K562 (cell line): Measurements from ENCODE around the gene SPCS3. TPM values are rescaled to one million over a fixed set of nuclear protein-coding genes. Genes with fewer than 3 reads are reported as not detected.

Source experiments
- AFF1 ChIP-seq, 2 experiments: fragments of 450-650 bp; IDR thresholded peaks; 2 replicates each; pipeline ENCODE4 v1.6.1; 2018; ENCODE audit warnings: mild to moderate bottlenecking in 2 of 2, low read depth in 1 of 2; ENCODE audit not compliant: partially characterized antibody in 2 of 2
- FOXJ3 ChIP-seq: sonication (generic); formaldehyde crosslinking; IDR thresholded peaks from 2 replicates; pipeline ENCODE4 v1.4.0; 2020; ENCODE audit warnings: mild to moderate bottlenecking, missing genetic modification reagents
- GABPB2 ChIP-seq: fragments of 250-450 bp; sonication (Bioruptor Pico); conservative IDR thresholded peaks from 2 replicates; pipeline ENCODE4 v1.5.1; 2021; ENCODE audit warnings: mild to moderate bottlenecking
- MLX ChIP-seq, 2 experiments: fragments of 450-650 bp in 1 of 2; sonication (generic) in 1 of 2; formaldehyde crosslinking; conservative IDR thresholded peaks; 2 replicates each; pipeline versions ENCODE4 v1.4.0 to v1.8.1; 2020 to 2022; ENCODE audit warnings: mild to moderate bottlenecking in 1 of 2, missing genetic modification reagents in 1 of 2
- PHB ChIP-seq: fragments of 250-450 bp; sonication (Bioruptor Pico); IDR thresholded peaks from 2 replicates; pipeline ENCODE4 v1.5.0; 2021
- TSC22D4 ChIP-seq: fragments of 450-650 bp; IDR thresholded peaks from 2 replicates; pipeline ENCODE4 v1.6.1; 2016; ENCODE audit warnings: missing genetic modification characterization, missing biosample characterization, control low read depth
- ZNF184 ChIP-seq: sonication (generic); formaldehyde crosslinking; IDR thresholded peaks from 2 replicates; pipeline ENCODE4 v1.5.0; 2020; ENCODE audit warnings: missing genetic modification reagents
- ZNF384 ChIP-seq: IDR thresholded peaks from 2 replicates; pipeline ENCODE4 v1.6.1; 2012; ENCODE audit warnings: low read depth, low read length, improper control_type of control experiment
- ZNF589 ChIP-seq: fragments of 200-800 bp; sonication (Bioruptor generic); IDR thresholded peaks from 2 replicates; pipeline ENCODE4 v1.6.1; 2016; ENCODE audit warnings: low read depth, missing genetic modification characterization, missing compliant biosample characterization
- polyA plus RNA-seq, 8 experiments: library from polyadenylated mRNA; depleted of rRNA in 4 of 8; stranded (reverse) in 5 of 8; unstranded in 3 of 8; fragments of >200 nt; fragmentation: Nextera tagmentation in 2 of 8; fragmentation: Illumina TruSeq in 1 of 8; extraction: Ambion mirVana in 2 of 8; extraction: Trizol in 1 of 8; gene quantifications; 2 replicates each; pipeline versions ENCODE4 v1.2.1 to v1.2.3, GENCODE V29; 2011 to 2014; ENCODE audit warnings: inconsistent platforms in 1 of 8, missing spikeins in 1 of 8
- total RNA-seq, 7 experiments: library from RNA; depleted of rRNA in 6 of 7; stranded (reverse); fragments of >200 nt in 6 of 7; fragmentation: Illumina TruSeq in 2 of 7; extraction: Trizol in 2 of 7; gene quantifications; 2 replicates each; pipeline versions ENCODE4 v1.2.1 to v1.2.3, GENCODE V29; 2011 to 2021; ENCODE audit warnings: low replicate concordance in 1 of 7

The SPCS3 gene
- total and polyA plus RNA-seq, 9 of the 15 experiments (the other 6 are each of a cell fraction or from before 2014, with no cell fraction given), result 64.6 to 196 (median 85.4) TPM

- no peak for TF ChIP-seq AFF1 (IDR thresholded peaks at IDR 0.05; ENCODE audit: low read depth in 1 of 2, partially characterized antibody in 2 of 2)
- TF ChIP-seq FOXJ3 (CRISPR knock-in tag), result no peak
- no peak for TF ChIP-seq MLX (CRISPR knock-in tag; conservative IDR thresholded peaks at IDR 0.05)
- no peak for TF ChIP-seq ZNF589 (CRISPR knock-in tag)
- no peak for TF ChIP-seq GABPB2 (CRISPR knock-in tag)
- peak; percentile 35; the same call in 1 of the 2 replicates for TF ChIP-seq ZNF384
- TF ChIP-seq ZNF184 (CRISPR knock-in tag), result no peak
- no peak for TF ChIP-seq PHB (CRISPR knock-in tag)
- no peak for TF ChIP-seq TSC22D4 (tag)
Measured at GRCh38 chr4:176320976-176321361, 1.2 kb downstream of the SPCS3 start (continued).
